HEK293 (cell line): ENCODE data around the gene HTRA2.

Experiments
- CTCF ChIA-PET: fragments of 350-600 bp; formaldehyde crosslinking; extraction: SDS; loops from one replicate; lab custom pipeline; 2021; ENCODE audit warnings: antibody characterized with exemption; lab: Yijun Ruan, JAX
- POLR2A ChIA-PET: fragments of 300-600 bp; formaldehyde crosslinking; extraction: SDS; loops from one replicate; lab custom pipeline; 2020; ENCODE audit warnings: antibody characterized with exemption, inconsistent platforms; lab: Yijun Ruan, JAX
- H3K27ac ChIP-seq: fragments of 200-500 bp; sonication (Bioruptor generic); 2 replicates; pipeline ENCODE4 v1.5.1; 2014; ENCODE audit warnings: low read depth, low read length, control low read depth, inconsistent platforms; ENCODE audit errors: extremely low read depth
- H3K36me3 ChIP-seq, 2 experiments: fragments of 200-500 bp in 1 of 2; sonication (Bioruptor generic) in 1 of 2; 1 replicate in 1 of 2; 2 replicates in 1 of 2; pipeline ENCODE4 v1.5.1; 2014 to 2017; ENCODE audit warnings: inconsistent platforms in 2 of 2, low read length in 2 of 2; ENCODE audit not compliant: control insufficient read depth in 2 of 2, insufficient read depth in 1 of 2
- H3K4me1 ChIP-seq: fragments of 200-500 bp; sonication (Bioruptor generic); 2 replicates; pipeline ENCODE4 v1.5.1; 2014; ENCODE audit warnings: mild to moderate bottlenecking, low read length, inconsistent platforms; ENCODE audit not compliant: control insufficient read depth, insufficient read depth
- H3K4me3 ChIP-seq: 2 replicates; pipeline ENCODE4 v1.5.1; 2011; ENCODE audit warnings: low read depth, mild to moderate bottlenecking, control low read depth, low read length, moderate library complexity
- H3K9me3 ChIP-seq: fragments of 200-500 bp; sonication (Bioruptor generic); 2 replicates; pipeline ENCODE4 v1.5.1; 2014; ENCODE audit warnings: low read depth, low read length, inconsistent platforms; ENCODE audit not compliant: control insufficient read depth, insufficient read depth
- GLIS1 ChIP-seq: fragments of 450-650 bp; formaldehyde crosslinking; IDR thresholded peaks from 2 replicates; pipeline ENCODE4 v1.5.1; 2016; ENCODE audit warnings: missing biosample characterization, missing genetic modification characterization
- HOXD13 ChIP-seq: sonication (generic); formaldehyde crosslinking; IDR thresholded peaks from 2 replicates; pipeline ENCODE4 v1.8.0; 2022; ENCODE audit warnings: missing genetic modification reagents, borderline replicate concordance
- IKZF3 ChIP-seq: fragments of 450-650 bp; IDR thresholded peaks from 2 replicates; pipeline ENCODE4 v1.5.0; 2018; ENCODE audit warnings: missing biosample characterization, mild to moderate bottlenecking, missing genetic modification characterization, moderate library complexity
- KLF9 ChIP-seq: fragments of 450-650 bp; formaldehyde crosslinking; IDR thresholded peaks from 2 replicates; pipeline ENCODE4 v1.5.1; 2016; ENCODE audit warnings: missing biosample characterization, missing genetic modification characterization, low read depth
- MYNN ChIP-seq: fragments of 450-650 bp; formaldehyde crosslinking; IDR thresholded peaks from 2 replicates; pipeline ENCODE4 v1.5.1; 2016; ENCODE audit warnings: missing biosample characterization, missing genetic modification characterization, borderline replicate concordance
- SCRT2 ChIP-seq: fragments of 450-650 bp; formaldehyde crosslinking; IDR thresholded peaks from 2 replicates; pipeline ENCODE4 v1.5.1; 2016; ENCODE audit warnings: missing biosample characterization, missing genetic modification characterization
- ZFP37 ChIP-seq: fragments of 450-650 bp; formaldehyde crosslinking; IDR thresholded peaks from 2 replicates; pipeline ENCODE4 v1.5.1; 2016; ENCODE audit warnings: missing biosample characterization, missing genetic modification characterization
- ZNF157 ChIP-seq: fragments of 450-650 bp; formaldehyde crosslinking; IDR thresholded peaks from 2 replicates; pipeline ENCODE4 v1.5.1; 2016; ENCODE audit warnings: missing biosample characterization, missing genetic modification characterization
- ZNF175 ChIP-seq: fragments of 450-650 bp; formaldehyde crosslinking; IDR thresholded peaks from 2 replicates; pipeline ENCODE4 v1.5.1; 2016; ENCODE audit warnings: missing biosample characterization, missing genetic modification characterization
- ZNF24 ChIP-seq: fragments of 450-650 bp; formaldehyde crosslinking; IDR thresholded peaks from 2 replicates; pipeline ENCODE4 v1.5.1; 2016; ENCODE audit warnings: missing biosample characterization, missing genetic modification characterization
- ZNF274 ChIP-seq, 2 experiments: fragments of 200-500 bp in 1 of 2; fragments of 450-650 bp in 1 of 2; sonication (Bioruptor generic) in 1 of 2; formaldehyde crosslinking in 1 of 2; IDR thresholded peaks; 2 replicates each; pipeline versions ENCODE4 v1.5.1 to v1.6.1; 2014 to 2016; ENCODE audit warnings: borderline replicate concordance in 1 of 2, inconsistent platforms in 1 of 2, low read length in 1 of 2, missing biosample characterization in 1 of 2, missing genetic modification characterization in 1 of 2
- ZNF37A ChIP-seq: fragments of 450-650 bp; IDR thresholded peaks from 2 replicates; pipeline ENCODE4 v1.5.1; 2018; ENCODE audit warnings: missing biosample characterization, missing genetic modification characterization
- ZNF391 ChIP-seq: fragments of 450-650 bp; formaldehyde crosslinking; IDR thresholded peaks from 2 replicates; pipeline ENCODE4 v1.5.1; 2016; ENCODE audit warnings: low read depth, missing biosample characterization, missing genetic modification characterization, borderline replicate concordance
- ZNF433 ChIP-seq: fragments of 450-650 bp; formaldehyde crosslinking; IDR thresholded peaks from 2 replicates; pipeline ENCODE4 v1.5.1; 2016; ENCODE audit warnings: missing biosample characterization, missing genetic modification characterization, low read depth
- ZNF501 ChIP-seq: fragments of 450-650 bp; formaldehyde crosslinking; IDR thresholded peaks from 2 replicates; pipeline ENCODE4 v1.5.1; 2016; ENCODE audit warnings: missing biosample characterization, missing genetic modification characterization
- ZNF549 ChIP-seq: fragments of 450-650 bp; IDR thresholded peaks from 2 replicates; pipeline ENCODE4 v1.5.1; 2018; ENCODE audit warnings: missing biosample characterization, missing genetic modification characterization, mild to moderate bottlenecking, inconsistent platforms, moderate library complexity
- ZNF585B ChIP-seq: fragments of 450-650 bp; formaldehyde crosslinking; IDR thresholded peaks from 2 replicates; pipeline ENCODE4 v1.5.1; 2016; ENCODE audit warnings: missing biosample characterization, missing genetic modification characterization
- ZNF768 ChIP-seq: fragments of 450-650 bp; formaldehyde crosslinking; IDR thresholded peaks from 2 replicates; pipeline ENCODE4 v1.5.1; 2018; ENCODE audit warnings: missing biosample characterization, mild to moderate bottlenecking, missing genetic modification characterization
- TF ChIP-seq, protein P1 (sequence below): fragments of 450-650 bp; formaldehyde crosslinking; IDR thresholded peaks from 2 replicates; pipeline ENCODE4 v1.5.1; 2016; ENCODE audit warnings: missing biosample characterization, missing genetic modification characterization
- TF ChIP-seq, protein P2 (sequence below): fragments of 450-650 bp; formaldehyde crosslinking; IDR thresholded peaks from 2 replicates; pipeline ENCODE4 v1.5.1; 2016; ENCODE audit warnings: missing biosample characterization, missing genetic modification characterization

HTRA2 gene

DNA sequence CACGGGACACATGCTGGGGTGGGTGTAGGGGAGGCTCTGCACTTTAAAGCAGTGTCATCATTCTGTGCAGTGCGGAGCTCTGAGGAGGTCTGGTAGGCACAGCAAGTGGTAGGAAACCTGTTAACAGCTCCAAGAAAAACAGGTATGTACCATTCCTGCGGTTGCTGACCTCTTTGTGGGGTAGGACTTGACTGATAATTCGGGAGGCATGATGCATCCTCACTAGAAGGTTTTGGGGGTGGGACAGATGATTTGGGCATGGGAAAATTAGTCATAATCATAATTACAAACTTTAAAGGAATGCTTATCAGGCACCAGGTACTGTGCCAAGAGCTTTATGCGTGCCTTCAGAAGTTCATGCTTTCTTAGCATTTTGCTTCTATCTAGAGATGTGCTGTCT is 34.5 kb downstream of the HTRA2 start (continued):
- TF ChIP-seq, protein P1, sequence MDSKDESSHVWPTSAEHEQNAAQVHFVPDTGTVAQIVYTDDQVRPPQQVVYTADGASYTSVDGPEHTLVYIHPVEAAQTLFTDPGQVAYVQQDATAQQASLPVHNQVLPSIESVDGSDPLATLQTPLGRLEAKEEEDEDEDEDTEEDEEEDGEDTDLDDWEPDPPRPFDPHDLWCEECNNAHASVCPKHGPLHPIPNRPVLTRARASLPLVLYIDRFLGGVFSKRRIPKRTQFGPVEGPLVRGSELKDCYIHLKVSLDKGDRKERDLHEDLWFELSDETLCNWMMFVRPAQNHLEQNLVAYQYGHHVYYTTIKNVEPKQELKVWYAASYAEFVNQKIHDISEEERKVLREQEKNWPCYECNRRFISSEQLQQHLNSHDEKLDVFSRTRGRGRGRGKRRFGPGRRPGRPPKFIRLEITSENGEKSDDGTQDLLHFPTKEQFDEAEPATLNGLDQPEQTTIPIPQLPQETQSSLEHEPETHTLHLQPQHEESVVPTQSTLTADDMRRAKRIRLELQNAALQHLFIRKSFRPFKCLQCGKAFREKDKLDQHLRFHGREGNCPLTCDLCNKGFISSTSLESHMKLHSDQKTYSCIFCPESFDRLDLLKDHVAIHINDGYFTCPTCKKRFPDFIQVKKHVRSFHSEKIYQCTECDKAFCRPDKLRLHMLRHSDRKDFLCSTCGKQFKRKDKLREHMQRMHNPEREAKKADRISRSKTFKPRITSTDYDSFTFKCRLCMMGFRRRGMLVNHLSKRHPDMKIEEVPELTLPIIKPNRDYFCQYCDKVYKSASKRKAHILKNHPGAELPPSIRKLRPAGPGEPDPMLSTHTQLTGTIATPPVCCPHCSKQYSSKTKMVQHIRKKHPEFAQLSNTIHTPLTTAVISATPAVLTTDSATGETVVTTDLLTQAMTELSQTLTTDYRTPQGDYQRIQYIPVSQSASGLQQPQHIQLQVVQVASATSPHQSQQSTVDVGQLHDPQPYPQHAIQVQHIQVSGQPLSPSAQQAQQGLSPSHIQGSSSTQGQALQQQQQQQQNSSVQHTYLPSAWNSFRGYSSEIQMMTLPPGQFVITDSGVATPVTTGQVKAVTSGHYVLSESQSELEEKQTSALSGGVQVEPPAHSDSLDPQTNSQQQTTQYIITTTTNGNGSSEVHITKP, result peak; percentile 40
- TF ChIP-seq IKZF3 (tag by site-specific recombination) (no peak), MYNN (tag by site-specific recombination) (no peak), KLF9 (tag by site-specific recombination) (no peak), ZFP37 (tag by site-specific recombination) (no peak), ZNF501 (no peak), ZNF549 (tag by site-specific recombination) (no peak), ZNF433 (no peak), ZNF391 (tag by site-specific recombination) (no peak), ZNF768 (tag by site-specific recombination) (no peak)
- TF ChIP-seq, protein P2, sequence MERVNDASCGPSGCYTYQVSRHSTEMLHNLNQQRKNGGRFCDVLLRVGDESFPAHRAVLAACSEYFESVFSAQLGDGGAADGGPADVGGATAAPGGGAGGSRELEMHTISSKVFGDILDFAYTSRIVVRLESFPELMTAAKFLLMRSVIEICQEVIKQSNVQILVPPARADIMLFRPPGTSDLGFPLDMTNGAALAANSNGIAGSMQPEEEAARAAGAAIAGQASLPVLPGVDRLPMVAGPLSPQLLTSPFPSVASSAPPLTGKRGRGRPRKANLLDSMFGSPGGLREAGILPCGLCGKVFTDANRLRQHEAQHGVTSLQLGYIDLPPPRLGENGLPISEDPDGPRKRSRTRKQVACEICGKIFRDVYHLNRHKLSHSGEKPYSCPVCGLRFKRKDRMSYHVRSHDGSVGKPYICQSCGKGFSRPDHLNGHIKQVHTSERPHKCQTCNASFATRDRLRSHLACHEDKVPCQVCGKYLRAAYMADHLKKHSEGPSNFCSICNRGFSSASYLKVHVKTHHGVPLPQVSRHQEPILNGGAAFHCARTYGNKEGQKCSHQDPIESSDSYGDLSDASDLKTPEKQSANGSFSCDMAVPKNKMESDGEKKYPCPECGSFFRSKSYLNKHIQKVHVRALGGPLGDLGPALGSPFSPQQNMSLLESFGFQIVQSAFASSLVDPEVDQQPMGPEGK (tag by site-specific recombination), result no peak

DNA sequence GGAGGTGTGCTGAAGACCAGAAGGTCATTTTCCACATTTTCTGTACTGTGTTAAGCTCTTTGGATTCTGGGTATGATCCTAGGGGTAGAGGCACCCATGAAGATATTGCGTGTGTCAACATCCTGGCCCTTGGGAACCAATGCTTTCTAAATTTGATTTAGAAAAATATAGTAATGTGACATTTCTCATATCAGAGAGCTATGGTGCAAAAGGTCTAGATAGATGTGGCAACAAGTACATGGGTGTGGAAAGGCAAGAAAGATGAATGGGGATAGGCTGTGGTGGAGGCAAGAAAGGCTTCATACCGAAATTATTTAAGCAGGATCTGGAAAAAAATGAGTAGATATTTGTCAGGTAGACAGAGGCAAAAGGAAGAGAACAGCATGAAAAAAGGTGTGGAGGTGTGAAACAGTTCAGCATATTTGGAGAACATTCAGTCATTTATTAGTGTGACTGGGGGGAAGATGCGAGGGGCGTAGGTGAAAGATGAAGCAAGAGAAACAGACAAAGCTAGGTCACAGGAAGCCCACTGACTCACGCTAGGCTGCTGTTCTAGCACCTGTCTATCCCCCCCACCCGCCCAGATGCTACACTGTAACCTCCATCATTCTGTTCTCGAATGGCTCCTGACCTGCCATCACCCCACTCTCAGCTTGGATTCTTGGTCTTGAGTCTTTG is 36.5 kb downstream of the HTRA2 start:
- Histone ChIP-seq H3K4me1 (no peaks in the 10 kb centered on the region), H3K27ac (no peak overlapping the region), H3K9me3 (no peaks in the 10 kb centered on the region), H3K36me3 (no peaks in the 10 kb centered on the region), H3K4me3 (no peak overlapping the region)
- CTCF ChIA-PET, result interaction anchor here (0.7 to 1.9 kb wide), 3 partner anchors 22 to 53 kb away, joined by 3 to 10 read pairs (median 4); no protein-coding TSS in a partner anchor
- POLR2A ChIA-PET, result interaction anchor here (1.3 kb wide), 1 partner anchor 11 kb away, joined by 4 read pairs; no protein-coding TSS in a partner anchor
- TF ChIP-seq HOXD13 (CRISPR knock-in tag) (no peak), ZNF24 (tag by site-specific recombination) (no peak), ZNF37A (tag by site-specific recombination) (no peak), SCRT2 (tag by site-specific recombination) (0 out of 2 replicates have a peak, but pooled peaks have one; percentile 40), ZNF175 (no peak), ZNF585B (tag by site-specific recombination) (no peak)

DNA sequence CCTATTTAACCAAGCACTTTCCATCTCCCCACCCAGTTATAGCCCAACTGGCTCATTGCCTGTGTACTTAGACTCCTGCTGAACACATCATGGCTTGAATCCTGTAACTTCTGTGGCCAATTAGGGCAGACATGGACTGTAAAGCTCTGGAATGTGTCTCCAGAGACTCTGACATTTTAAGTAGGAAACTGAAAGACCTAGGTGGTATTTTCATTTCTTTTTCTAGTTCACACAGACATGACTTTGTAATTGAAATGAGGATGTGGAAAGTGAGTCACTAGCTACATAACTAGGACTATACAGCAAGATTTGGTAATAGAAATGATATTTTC is 37.0 kb downstream of the HTRA2 start:
- Histone ChIP-seq H3K4me1 (no peaks in the 10 kb centered on the region), H3K27ac (no peak overlapping the region), H3K36me3 (no peaks in the 10 kb centered on the region), H3K9me3 (no peaks in the 10 kb centered on the region), H3K4me3 (no peak overlapping the region)
- ChIA-PET POLR2A (interaction anchor here (1.3 kb wide), 1 partner anchor 11 kb away, joined by 4 read pairs; no protein-coding TSS in a partner anchor), CTCF (interaction anchor here (1.3 to 1.9 kb wide), 2 partner anchors 21 to 23 kb away, joined by 3 to 10 read pairs; no protein-coding TSS in a partner anchor)
- peak; percentile 77 for TF ChIP-seq GLIS1 (tag by site-specific recombination)
- no peak for TF ChIP-seq ZNF274 (IDR thresholded peaks at IDR 0.05; ENCODE audit: low read length)
- no peak for TF ChIP-seq ZNF274 (tag by site-specific recombination; IDR thresholded peaks at IDR 0.05; ENCODE audit: borderline replicate concordance)
- TF ChIP-seq ZNF157 (tag by site-specific recombination), result no peak
